DMS 273 (cell line): Measurements from ENCODE around the gene ARPP19.
"Not testable (repeated sequence)": the region's sequence is repeated elsewhere in the genome, so short reads cannot be mapped to it uniquely, and the experiment has no call there.

ENCODE experiments used
- DNase-seq: peaks from one replicate; lab custom pipeline; 2025; ENCODE audit not compliant: unreplicated experiment; lab: John Stamatoyannopoulos, UW

Gene ARPP19, protein sequence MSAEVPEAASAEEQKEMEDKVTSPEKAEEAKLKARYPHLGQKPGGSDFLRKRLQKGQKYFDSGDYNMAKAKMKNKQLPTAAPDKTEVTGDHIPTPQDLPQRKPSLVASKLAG

DNA sequence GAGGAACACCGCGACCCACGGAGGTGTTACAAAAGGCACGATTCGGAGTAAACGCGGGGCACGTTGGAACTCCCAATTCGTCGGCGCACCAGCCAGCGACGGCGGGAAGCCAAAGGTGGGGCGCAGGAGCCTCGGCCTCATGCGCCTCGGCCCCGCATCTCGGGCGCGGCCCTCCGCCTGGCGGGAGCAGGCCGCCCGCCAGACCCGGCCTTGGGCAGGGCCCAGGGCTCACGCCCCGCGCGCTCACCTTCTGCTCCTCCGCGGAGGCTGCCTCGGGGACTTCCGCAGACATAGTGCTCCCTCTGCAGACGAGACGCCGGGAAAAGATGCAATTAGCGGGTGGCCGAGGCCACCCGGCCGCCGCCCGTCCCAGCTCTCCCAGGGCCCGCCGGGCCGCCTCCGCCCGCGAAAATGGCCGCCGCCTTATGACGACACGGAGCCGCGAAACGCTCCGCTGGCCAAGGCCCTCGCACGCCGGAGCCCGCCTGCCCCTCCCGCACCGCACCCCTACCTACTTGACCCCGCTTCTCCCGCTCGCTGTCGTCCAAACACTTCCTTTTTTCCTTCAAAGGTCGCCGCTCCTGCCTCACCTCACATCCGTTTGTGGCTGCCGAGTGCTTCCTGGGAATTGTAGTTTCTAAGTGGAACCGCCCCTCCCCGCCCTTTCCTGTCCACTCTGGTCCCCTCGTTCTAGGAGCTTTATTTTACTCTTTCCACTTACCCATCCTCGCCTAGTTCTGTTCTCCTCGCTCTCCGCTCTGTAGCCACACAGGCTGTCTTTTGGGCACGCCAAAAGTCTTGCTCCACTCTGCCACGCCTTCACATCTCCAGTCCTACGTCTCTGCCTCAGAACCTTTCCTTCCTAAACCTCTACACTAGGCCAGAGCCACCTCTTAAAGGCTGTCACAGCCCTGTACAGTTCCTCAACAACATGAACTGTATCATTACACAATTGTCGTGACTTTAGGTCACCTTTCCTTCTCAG lies at the start of gene ARPP19:
TSS of gene ARPP19 (minus strand) at position 430 of the 985 bp plus-strand sequence. CDS start at position 292, 138 bp downstream.
- DNase-seq = peak; percentile 94

DNA sequence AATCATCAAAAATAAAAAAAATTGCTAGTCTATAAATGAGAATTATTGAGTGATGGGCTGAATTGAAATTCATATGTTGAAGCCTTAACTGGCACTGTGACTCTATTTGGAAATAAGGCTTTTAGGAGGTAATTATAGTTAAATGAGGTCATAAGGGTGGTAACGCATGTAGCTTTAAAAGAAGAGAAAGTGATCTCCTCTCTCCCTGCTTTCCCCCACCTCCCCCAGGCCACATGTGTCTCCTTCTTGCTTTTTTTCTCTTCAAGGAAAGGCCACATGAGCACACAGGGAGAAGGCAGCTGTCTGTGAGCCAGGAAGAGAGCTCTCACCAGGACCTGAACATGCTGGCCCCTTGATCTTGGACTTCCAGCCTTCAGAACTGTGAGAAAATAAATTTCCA lies 48.2 kb upstream of the ARPP19 start:
- no peak for DNase-seq

DNA sequence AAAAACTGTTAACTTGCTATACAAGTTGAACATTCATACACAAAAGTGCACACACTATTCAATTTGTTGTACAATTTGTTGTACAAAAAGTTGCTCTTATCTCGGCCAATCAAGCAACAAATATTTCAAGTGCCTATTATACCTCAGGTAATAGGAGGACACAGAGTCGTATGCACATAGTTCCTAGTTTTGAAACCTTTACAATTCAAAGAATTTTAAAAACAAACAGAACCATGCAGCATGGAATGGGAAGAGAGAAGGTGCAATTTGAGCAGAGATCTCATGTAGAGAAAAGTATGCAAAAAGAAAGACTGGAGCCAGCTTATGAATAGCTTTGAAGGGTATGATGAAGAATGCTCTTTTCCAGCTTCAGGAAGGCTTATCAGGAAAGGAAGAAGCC lies 46.5 kb upstream of the ARPP19 start:
- no peak for DNase-seq

DNA sequence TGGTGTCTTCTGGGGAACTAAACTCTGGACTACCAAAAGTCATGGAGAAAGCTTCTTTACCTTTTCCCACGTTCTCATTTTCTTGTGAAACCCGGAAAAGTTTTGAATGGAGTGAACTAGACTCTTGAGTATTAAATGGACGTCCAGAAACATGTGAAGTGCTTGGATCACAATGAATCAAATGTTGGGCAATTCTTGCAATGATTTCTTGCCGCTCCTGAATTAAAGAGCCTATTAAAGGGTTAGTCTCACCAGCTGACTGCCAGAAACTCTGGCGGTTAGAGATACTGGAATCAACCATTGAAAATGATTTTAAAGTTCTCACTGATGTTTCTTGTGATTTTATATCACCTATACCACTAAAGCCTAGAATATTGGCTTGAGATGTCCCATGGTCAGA lies 40.8 kb upstream of the ARPP19 start:
- DNase-seq = no peak

DNA sequence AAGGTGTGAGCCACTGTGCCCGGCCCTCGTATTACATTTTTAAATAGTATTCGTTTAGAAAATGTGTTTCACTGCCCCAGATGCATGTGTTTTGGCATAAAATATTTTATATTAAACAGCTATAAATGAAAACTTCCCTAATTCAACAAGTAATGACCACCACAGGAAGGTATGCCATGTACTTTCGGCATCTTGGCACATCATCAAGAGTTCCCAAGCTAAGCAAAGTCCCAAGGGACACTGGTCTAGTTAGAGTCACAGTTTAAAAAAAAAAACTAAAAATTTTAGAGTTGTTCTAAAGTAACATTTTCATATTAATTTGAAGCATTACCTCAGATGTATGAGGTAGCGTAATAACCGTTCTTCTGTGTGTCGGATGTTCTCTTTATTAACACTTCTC lies 15.6 kb upstream of the ARPP19 start:
- DNase-seq = peak; percentile 2

DNA sequence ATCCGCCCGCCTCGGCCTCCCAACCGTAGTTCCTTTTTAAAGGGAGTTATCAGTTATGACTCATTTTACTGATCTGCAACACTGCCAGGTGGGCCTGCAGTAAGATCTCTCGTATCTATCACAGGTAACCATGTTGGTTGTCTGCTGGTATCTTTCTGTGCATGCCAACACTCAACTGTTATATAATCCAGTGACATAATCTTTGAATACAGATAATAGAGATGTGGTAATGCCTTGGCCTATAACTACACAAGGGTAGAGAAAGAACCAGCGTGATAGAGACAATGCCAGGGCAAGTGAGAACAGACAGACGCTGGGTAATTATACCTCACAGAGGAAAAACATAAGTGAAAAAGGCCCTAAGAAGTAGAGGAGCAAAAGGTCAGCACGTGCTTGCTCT lies 11.0 kb upstream of the ARPP19 start:
- no peak for DNase-seq

DNA sequence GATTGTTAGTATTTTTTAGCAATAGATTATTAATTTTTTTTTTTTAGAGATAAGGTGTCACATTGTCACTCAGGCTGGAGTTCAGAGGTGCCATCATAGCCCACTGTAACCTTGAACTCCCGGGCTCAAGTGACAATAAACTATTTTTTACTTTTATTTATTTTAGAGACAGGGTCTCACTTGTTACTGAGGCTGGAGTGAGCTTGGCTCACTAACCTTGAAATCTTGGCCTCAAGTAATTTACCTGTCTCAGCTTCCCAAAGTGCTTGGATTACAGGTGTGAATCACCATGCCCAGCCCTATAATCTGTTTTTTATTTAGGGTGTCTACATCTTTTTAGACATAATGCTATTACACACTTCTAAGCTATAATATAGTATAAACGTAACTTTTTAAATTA lies 7.9 kb upstream of the ARPP19 start:
- DNase-seq = no peak

DNA sequence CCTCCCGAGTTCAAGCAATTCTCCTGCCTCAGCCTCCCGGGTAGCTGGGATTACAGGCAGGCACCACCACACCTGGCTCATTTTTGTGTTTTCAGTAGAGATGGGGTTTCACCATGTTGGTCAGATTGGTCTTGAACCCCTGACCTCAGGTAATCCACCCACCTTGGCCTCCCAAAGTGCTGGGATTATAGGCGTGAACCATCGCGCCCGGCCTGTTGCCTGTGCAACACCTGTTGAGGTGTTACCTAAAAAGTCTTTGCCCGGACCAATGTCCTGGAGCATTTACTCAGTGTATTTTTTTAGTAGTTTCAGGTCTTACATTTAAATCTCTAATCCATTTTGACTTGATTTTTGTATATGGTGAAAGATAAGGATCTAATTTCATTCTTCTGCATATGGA lies 6.7 kb upstream of the ARPP19 start:
- DNase-seq = not testable (repeated sequence)

DNA sequence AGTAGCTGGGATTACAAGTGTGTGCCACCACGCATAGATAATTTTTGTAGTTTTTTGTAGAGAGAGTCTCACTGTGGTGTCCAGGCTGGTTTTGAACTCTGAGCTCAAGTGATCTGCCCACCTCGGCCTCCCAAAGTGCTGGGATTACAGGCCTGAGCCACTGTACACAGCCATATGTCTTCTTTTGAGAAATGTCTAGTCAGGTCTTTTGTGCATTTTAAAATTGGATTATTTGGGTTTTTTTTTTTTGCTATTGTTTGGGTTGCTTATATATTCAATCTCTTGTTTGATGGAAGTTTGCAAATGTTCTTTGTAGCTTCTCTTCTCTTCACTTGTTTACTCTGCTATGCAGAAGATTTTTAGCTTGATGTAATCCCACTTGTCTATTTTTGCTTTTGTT lies 6.2 kb upstream of the ARPP19 start:
- DNase-seq = no peak

DNA sequence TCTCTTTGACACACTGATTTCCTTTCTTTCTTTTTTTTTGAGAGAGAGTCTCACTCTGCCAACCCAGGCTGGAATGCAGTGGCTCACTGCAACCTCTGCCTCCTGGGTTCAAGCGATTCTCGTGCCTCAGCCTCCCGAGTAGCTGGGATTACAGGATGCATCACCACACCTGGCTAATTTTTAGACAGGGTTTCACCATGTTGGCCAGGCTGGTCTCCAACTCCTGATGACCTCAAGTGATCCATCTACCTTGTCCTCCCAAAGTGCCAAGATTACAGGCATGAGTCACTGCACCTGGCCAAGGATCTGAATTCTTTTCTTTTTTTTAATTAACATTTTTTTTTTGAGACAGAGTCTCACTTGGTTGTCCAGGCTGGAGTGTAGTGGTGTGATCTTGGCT lies 5.8 kb upstream of the ARPP19 start:
- DNase-seq = not testable (repeated sequence)

DNA sequence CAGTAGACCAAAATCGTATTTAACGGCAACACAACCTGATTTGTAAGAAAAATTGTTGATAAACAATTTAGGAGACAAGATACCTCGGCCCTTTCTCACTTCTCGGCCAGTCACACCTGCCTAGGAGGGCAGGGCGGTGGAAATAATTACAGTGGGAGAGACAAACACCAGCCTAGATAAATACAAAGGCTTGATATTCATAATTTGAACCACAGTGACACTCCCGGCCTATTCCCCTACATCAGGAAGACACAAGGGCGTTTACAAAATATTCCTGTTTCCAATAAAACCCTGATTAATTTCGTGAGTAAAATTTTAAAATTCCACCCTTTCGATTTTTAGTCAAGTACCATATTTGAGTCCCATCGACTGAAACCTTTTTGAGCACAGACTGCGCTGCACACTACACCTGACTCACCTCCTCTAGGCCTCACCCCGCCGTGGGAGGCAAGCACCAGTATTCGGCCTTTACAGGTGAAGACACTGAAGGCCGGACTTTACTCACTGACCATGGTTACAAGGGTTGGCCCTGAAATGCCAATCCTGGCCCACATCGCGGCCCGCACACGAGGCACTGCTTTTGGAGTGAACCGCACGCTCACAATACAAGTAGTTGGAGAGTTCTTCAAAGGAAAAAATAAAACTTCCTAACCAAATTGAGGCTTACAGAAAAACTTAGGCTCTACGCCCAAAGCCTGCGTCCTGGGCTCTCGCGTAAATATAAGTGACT lies 794 bp downstream of the ARPP19 start:
- peak; percentile 35 for DNase-seq

DNA sequence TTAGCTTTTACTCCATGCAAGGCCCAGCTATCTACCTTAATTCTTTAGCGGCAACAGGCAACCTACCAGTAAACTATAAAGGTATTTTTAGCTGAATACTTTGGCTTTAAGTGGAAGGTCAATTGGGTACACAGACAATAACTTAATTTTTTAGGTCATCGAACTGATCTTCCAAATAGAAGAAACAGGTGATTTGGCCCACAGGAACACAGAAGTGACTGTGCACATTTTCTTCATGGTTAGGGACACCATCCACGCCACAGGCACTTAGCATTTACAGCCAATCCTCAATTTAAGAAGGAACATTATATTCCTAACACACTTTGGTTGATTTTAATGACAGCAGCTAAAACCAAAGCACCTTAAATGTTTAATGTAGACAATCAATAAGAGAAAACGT lies 1.9 kb downstream of the ARPP19 start:
- DNase-seq = no peak

DNA sequence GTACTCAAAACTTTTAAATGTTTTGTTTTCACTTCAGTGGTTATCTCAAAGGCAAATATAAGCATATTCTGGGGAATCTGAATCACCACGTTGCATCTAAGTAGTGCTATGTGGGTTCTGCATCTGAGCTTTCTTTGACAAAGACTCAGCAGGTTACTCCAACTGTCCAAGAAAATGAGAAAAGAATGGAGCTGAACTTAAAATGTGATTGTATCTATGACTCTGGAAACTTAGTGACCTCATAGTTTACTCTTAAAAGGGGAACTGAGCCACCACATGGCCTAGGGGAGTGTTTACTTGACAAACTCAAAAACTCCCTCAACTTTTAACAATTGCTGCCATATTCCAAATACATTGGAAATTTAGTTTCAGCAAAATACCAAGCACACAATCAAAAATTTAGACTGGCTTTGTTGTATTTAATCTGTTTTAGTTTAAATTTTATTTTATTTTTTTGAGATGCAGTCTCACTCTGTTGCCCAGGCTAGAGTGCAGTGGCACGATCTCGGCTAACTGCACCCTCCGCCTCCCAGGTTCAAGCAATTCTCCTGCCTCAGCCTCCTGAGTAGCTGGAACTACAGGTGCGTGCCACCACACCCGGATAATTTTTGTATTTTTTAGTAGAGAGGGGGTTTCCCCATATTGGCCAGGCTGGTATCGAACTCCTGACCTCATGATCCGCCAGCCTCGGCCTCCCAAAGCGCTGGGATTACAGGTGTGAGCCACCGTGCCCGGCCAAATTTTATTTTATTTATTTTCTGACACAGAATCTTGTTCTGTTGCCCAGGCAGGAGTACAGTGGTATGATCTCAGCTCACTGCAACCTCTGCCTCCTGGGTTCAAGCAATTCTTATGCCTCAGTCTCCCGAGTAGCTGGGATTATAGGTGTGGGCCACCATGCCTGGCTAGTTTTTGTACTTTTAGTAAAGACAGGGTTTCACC lies 3.1 kb downstream of the ARPP19 start:
- DNase-seq = not testable (repeated sequence)

DNA sequence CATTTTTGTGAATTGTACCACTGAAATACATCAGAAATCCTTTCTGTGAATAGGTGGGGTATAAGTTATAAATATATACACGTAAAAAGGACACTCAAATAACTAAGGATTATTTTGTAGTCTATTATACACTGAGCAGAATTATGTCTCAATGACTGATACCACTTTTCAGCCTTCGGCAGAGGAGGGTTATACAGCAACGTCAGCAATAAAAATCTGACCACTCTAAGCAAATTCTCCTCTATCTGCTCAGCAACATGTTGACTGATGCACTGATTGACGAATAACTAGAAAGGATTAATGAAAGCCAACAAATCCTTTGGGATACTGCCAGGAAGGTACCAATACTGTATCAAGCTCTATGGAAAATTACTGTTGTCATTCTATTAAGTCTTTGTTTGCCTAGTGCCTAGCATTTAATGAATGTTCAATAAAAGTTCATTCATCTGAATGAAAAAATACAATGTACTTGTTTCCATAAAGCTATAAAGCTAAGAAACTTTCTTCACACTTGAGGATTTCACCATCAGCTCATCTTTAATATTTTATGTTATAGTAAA lies 5.2 kb downstream of the ARPP19 start:
- DNase-seq = no peak

DNA sequence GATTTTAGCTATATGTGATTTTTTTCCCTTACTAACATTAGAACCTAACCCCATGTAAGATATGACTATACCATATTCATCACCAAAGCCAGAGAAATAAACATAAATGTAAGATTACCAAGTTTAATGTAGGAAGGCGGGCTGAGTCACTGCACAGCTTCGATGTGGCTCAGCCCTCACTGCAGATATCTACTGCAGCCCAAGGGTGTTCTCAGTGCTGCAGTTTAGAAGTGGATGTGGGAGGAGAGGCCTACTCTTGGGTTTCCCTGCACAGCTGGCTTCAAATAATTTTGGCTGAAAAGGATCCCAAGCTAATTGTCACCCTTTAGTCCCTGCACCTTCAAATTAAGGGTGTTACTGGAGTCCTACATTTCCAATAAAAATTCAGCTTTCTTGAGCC lies 9.3 kb downstream of the ARPP19 start:
- no peak for DNase-seq

DNA sequence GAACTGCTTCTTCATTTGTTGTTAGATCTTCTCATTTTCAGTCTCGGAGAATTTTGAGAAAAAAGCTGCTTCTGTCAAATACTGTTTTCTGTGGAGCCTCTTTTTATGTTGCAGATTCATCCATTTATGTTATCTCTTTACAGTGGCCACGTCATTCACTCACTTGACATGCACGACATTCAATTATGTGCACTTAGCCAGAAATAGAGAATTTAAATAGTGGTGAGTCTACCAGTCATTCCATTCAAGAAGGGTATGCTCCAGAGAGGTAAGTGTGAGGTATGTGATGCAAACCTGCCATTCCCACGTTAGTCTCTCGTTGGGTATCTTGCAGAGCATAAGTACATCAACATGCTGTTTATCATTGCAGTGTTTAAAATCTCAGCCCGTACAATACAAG lies 9.8 kb downstream of the ARPP19 start:
- no peak for DNase-seq

DNA sequence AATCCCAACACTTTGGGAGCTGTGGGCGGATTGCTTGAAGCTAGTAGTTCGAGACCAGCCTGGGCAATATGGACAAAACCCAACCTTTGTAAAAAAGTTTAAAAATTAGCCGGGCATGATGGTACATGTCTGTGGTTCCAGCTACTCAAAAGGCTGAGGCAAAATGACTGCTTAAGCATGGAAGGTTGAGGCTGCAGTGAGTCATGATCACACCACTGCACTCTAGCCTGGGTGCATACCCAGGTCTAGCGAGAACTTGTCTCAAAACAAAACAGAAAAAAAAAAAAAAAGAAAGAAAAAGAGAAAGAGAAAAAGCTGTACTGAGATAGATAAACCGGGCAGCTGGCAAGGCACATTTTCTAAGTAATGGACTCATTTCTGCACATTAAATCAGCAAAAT lies 10.6 kb downstream of the ARPP19 start:
- no peak for DNase-seq

DNA sequence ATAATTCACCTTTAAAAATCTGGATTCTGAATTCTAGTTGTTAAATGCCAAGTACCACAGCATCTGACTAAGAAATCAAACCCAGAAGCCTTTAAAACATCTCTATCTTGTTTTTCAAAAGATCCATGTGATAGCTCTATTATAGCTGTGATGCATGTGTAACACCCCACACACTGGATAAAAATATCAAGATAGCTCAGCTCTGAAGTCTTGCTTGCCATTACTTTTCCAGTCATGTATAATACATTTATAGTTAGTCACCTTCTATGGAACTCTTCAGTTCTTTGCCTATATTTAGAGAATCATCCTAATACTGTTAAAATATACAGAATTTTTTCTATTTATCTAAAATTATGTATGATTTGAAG lies 11.6 kb downstream of the ARPP19 start:
- no peak for DNase-seq

DNA sequence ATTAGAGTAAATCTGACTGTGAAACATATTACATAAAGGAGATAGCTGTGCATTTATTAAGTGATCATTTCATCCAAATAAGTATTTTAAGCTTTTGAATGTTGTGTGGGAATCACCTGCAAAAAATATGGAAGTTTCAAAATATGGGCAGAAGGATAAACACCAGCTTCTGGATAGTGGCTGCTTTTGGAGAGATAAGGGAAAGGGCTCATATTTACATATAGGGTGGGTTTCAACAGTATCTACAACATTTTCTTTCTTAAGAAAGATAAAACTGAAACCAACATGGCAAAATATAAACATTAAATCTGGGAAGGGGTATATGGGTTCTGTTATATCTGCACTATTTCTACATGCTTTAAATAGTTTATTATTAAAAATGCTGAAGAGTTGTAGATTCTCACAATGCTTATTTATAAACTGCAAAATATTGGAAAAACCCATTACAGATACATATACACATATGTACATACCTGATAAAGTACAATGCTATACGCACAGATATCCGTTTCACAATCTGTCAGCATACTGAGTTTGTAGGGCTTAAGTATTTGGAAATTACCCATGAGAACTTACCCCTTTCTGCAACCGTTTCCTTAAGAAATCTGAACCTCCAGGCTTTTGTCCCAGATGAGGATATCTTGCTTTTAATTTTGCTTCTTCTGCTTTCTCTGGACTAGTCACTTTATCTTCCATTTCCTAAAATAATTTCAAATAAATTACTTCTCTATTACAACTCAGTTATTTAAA lies 12.1 kb downstream of the ARPP19 start:
- DNase-seq = no peak

DNA sequence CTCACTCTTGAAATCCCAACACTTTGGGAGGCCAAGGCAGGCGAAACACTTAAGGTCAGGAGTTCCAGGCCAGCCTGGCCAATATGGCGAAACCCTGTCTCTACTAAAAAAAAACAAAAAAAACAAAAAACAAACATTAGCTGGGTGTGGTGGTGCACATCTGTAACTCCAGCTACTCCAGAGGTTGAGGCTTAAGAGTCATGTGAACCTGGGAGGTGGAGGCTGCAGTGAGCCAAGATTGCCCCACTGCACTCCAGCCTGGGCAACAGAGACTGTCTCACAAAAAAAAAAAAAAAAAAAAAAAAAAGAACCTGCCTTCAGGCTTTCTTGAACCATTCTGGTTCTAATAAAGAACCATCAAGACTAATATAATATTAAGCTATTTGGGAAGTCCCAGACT lies 16.5 kb downstream of the ARPP19 start:
- no peak for DNase-seq
